ENCODE data around the gene MORC1.

Gene MORC1

GRCh38 chr3:109118584-109118983, 650 bp upstream of the MORC1 start:
- H3K79me2 ChIP-seq (ENCODE audit: low read length), result no peaks in the 10 kb centered on the region
- H3K27ac ChIP-seq (ENCODE audit: low read length), result no peak overlapping the region
- no peak overlapping the region for H3K9ac ChIP-seq (ENCODE audit: low read length)
- H3K36me3 ChIP-seq (replicated peaks; ENCODE audit: insufficient read depth, low read length), result no peaks in the 10 kb centered on the region
- no peak overlapping the region for H3K4me2 ChIP-seq (ENCODE audit: low read depth, low read length)
- no peaks in the 10 kb centered on the region for H3K4me1 ChIP-seq (ENCODE audit: low read length)
- no peaks in the 10 kb centered on the region for H3K9me3 ChIP-seq (replicated peaks; ENCODE audit: insufficient read depth, low read length)
- H3K27me3 ChIP-seq (replicated peaks; ENCODE audit: insufficient read depth, low read length), result no peaks in the 10 kb centered on the region
- H3K9me2 ChIP-seq (replicated peaks; ENCODE audit: insufficient read depth, low read length), result no peaks in the 10 kb centered on the region
- H2AFZ ChIP-seq (ENCODE audit: low read length), result no peak overlapping the region
- H3K4me3 ChIP-seq (ENCODE audit: low read length), result no peak overlapping the region
- H3F3A ChIP-seq (ENCODE audit: insufficient read depth, low read length), result no peaks in the 10 kb centered on the region
- H4K20me1 ChIP-seq (ENCODE audit: insufficient read depth, low read length), result no peaks in the 10 kb centered on the region
- no peak for DNase-seq
- TF ChIP-seq, protein P1, sequence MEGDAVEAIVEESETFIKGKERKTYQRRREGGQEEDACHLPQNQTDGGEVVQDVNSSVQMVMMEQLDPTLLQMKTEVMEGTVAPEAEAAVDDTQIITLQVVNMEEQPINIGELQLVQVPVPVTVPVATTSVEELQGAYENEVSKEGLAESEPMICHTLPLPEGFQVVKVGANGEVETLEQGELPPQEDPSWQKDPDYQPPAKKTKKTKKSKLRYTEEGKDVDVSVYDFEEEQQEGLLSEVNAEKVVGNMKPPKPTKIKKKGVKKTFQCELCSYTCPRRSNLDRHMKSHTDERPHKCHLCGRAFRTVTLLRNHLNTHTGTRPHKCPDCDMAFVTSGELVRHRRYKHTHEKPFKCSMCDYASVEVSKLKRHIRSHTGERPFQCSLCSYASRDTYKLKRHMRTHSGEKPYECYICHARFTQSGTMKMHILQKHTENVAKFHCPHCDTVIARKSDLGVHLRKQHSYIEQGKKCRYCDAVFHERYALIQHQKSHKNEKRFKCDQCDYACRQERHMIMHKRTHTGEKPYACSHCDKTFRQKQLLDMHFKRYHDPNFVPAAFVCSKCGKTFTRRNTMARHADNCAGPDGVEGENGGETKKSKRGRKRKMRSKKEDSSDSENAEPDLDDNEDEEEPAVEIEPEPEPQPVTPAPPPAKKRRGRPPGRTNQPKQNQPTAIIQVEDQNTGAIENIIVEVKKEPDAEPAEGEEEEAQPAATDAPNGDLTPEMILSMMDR (IDR thresholded peaks at IDR 0.05; ENCODE audit: low read length), result no peak
- no peak for TF ChIP-seq EZH2phosphoT487 (IDR thresholded peaks at IDR 0.05; ENCODE audit: low read length)
- no peak for TF ChIP-seq EZH2 (optimal IDR thresholded peaks at IDR 0.05; ENCODE audit: low read depth, low read length)

GRCh38 chr3:109116031-109116430, 1.9 kb downstream of the MORC1 start:
- no peak for DNase-seq
- Histone ChIP-seq H3K79me2 (ENCODE audit: low read length) (no peaks in the 10 kb centered on the region), H3K27ac (ENCODE audit: low read length) (no peak overlapping the region), H3K4me3 (ENCODE audit: low read length) (no peak overlapping the region), H3K4me2 (ENCODE audit: low read depth, low read length) (no peak overlapping the region), H3F3A (ENCODE audit: insufficient read depth, low read length) (no peaks in the 10 kb centered on the region), H3K9me2 (replicated peaks; ENCODE audit: insufficient read depth, low read length) (no peaks in the 10 kb centered on the region), H3K36me3 (replicated peaks; ENCODE audit: insufficient read depth, low read length) (no peaks in the 10 kb centered on the region), H4K20me1 (ENCODE audit: insufficient read depth, low read length) (no peaks in the 10 kb centered on the region), H3K9me3 (replicated peaks; ENCODE audit: insufficient read depth, low read length) (no peaks in the 10 kb centered on the region), H3K9ac (ENCODE audit: low read length) (no peak overlapping the region), H2AFZ (ENCODE audit: low read length) (no peak overlapping the region), H3K4me1 (ENCODE audit: low read length) (no peaks in the 10 kb centered on the region), H3K27me3 (replicated peaks; ENCODE audit: insufficient read depth, low read length) (no peaks in the 10 kb centered on the region)
- TF ChIP-seq, protein P1 (IDR thresholded peaks at IDR 0.05; ENCODE audit: low read length), result no peak
- TF ChIP-seq EZH2 (optimal IDR thresholded peaks at IDR 0.05; ENCODE audit: low read depth, low read length) (no peak), EZH2phosphoT487 (IDR thresholded peaks at IDR 0.05; ENCODE audit: low read length) (no peak)

DNA sequence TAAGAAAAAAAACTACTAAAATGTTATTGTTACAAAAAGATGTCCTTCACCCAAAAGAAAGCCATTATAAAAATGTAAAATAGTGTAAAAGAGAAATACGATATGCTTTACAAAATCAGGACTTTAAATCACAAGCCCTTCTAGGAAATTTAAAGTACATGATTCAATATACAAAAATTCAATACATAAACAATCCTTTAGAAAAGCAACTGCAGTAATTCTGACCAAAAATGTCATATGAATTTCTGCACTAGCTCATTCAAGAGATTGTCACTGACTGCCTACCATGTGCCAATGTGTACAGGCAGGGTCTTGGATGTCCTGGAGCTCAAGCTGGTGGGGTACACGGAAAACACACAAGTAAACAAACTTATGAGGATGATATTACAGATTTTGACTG, 2.5 kb downstream of the MORC1 start:
- Histone ChIP-seq H3K9me2 (replicated peaks; ENCODE audit: insufficient read depth, low read length) (no peaks in the 10 kb centered on the region), H3F3A (ENCODE audit: insufficient read depth, low read length) (no peaks in the 10 kb centered on the region), H4K20me1 (ENCODE audit: insufficient read depth, low read length) (no peaks in the 10 kb centered on the region), H3K4me3 (ENCODE audit: low read length) (no peak overlapping the region), H3K9ac (ENCODE audit: low read length) (no peak overlapping the region), H3K79me2 (ENCODE audit: low read length) (no peaks in the 10 kb centered on the region), H3K27ac (ENCODE audit: low read length) (no peak overlapping the region), H3K36me3 (replicated peaks; ENCODE audit: insufficient read depth, low read length) (no peaks in the 10 kb centered on the region), H3K4me1 (ENCODE audit: low read length) (no peaks in the 10 kb centered on the region), H3K4me2 (ENCODE audit: low read depth, low read length) (no peak overlapping the region), H2AFZ (ENCODE audit: low read length) (no peak overlapping the region), H3K9me3 (replicated peaks; ENCODE audit: insufficient read depth, low read length) (no peaks in the 10 kb centered on the region), H3K27me3 (replicated peaks; ENCODE audit: insufficient read depth, low read length) (no peaks in the 10 kb centered on the region)
- no peak for DNase-seq
- TF ChIP-seq EZH2 (optimal IDR thresholded peaks at IDR 0.05; ENCODE audit: low read depth, low read length), result no peak
- no peak for TF ChIP-seq EZH2phosphoT487 (IDR thresholded peaks at IDR 0.05; ENCODE audit: low read length)
- TF ChIP-seq, protein P1 (IDR thresholded peaks at IDR 0.05; ENCODE audit: low read length), result no peak
